ENCODE measurements around the gene PRR33. TPM values are rescaled to one million over a fixed set of nuclear protein-coding genes. Genes with fewer than 3 reads are reported as not detected.
"Not testable (repeated sequence)": the region's sequence is repeated elsewhere in the genome, so short reads cannot be mapped to it uniquely, and the experiment has no call there.

PRR33 gene
- total and polyA plus RNA-seq, 2 donors (not counting 1 experiment from before 2014, with no cell fraction given) = not detected

DNA sequence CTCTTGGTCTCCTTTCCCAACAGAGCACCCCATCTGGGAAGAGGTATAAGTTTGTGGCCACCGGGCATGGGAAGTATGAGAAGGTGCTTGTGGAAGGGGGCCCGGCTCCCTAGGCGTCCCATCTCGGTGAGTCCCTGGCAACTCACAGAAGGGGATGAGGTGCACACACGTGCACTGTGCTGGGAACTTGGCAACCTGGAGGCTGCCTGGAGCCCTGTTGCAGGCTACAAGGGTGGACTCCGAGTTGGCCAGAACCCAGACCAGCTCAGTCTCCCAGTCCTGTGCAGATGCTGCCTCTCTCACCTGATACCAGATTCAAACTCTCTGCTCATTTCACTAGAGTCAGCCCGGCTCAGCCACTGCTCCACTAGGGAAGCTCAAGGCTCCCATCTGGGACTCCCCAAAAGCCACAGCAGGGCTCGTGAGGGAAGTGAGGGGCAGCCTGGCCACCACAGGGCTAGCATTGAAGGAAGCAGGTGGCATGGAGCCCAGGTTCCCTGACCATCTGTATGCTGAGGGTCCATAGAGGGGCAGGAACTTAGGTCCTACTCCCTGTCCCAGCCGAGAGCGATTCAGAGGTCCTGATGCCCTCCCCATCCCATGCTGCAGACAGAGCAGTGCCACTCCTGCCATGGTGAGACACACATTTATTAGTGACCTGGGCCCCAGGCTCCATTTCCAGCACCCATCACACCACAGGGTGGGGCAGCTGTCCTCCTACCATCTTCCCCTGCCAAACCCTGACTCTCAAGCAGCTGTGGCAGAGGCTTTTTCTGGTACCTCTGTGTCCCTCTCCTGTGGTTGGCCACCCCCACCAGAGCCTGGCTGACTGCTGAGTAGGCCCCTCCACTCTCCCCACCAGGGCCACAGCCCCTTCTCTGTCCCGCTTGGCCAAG, 4.0 kb downstream of the PRR33 start:
- Histone ChIP-seq H3K9ac (ENCODE audit: insufficient read depth, low read length) (no peak overlapping the region), H3K9me3 (ENCODE audit: control insufficient read depth, insufficient read depth, low read depth, low read length) (no peaks in the 10 kb centered on the region), H3K4me2 (ENCODE audit: extremely low read depth, insufficient read depth, low read length) (no peak overlapping the region), H3K4me3 (replicated peaks in 1 of 4; ENCODE audit: control extremely low read depth in 1 of 4, insufficient read depth in 1 of 4, low read depth in 3 of 4, low read length in 4 of 4) (no peak overlapping the region), H3K27me3 (ENCODE audit: control insufficient read depth, insufficient read depth, low read length) (peaks cover 5% of the 10 kb centered on the region), H3K36me3 (ENCODE audit: control insufficient read depth, insufficient read depth, low read length) (no peaks in the 10 kb centered on the region), H3K4me1 (ENCODE audit: control insufficient read depth, extremely low read depth, insufficient read depth, low read length) (no peaks in the 10 kb centered on the region), H4K20me1 (ENCODE audit: control insufficient read depth, extremely low read depth, insufficient read depth, low read length) (no peaks in the 10 kb centered on the region), H3K27ac (ENCODE audit: insufficient read depth, low read length) (no peak overlapping the region), H3K79me2 (ENCODE audit: control insufficient read depth, insufficient read depth, low read length) (no peaks in the 10 kb centered on the region), H2AFZ (ENCODE audit: low read length) (no peak overlapping the region)
- no peak for DNase-seq (ENCODE audit: low read depth in 2 of 2)
- TF ChIP-seq, protein P1, sequence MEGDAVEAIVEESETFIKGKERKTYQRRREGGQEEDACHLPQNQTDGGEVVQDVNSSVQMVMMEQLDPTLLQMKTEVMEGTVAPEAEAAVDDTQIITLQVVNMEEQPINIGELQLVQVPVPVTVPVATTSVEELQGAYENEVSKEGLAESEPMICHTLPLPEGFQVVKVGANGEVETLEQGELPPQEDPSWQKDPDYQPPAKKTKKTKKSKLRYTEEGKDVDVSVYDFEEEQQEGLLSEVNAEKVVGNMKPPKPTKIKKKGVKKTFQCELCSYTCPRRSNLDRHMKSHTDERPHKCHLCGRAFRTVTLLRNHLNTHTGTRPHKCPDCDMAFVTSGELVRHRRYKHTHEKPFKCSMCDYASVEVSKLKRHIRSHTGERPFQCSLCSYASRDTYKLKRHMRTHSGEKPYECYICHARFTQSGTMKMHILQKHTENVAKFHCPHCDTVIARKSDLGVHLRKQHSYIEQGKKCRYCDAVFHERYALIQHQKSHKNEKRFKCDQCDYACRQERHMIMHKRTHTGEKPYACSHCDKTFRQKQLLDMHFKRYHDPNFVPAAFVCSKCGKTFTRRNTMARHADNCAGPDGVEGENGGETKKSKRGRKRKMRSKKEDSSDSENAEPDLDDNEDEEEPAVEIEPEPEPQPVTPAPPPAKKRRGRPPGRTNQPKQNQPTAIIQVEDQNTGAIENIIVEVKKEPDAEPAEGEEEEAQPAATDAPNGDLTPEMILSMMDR (conservative IDR thresholded peaks at IDR 0.05 in 1 of 2, IDR thresholded peaks at IDR 0.05 in 1 of 2; ENCODE audit: low read depth in 1 of 2, low read length in 2 of 2) = no peak
- no peak for TF ChIP-seq EZH2 (IDR thresholded peaks at IDR 0.05; ENCODE audit: low read length, missing control alignments)

DNA sequence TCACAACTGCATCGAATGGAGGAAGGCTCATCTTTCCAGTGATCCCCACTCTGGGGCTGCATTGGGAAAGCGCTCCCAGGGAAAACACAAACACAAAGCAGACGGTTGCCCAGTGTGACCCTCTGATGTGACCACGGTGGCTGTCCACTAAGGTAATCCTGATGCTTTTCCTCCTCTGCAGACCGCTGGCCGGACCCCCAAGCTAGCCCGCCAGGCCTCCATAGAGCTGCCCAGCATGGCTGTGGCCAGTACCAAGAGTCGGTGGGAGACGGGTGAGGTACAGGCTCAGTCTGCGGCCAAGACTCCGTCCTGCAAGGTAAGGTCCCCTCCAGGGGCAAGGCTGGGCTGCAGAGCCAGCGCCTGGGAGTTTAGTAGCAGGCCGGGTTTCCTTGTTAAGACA, 5.1 kb downstream of the PRR33 start:
- not testable (repeated sequence) for H3K9ac ChIP-seq (ENCODE audit: insufficient read depth, low read length); H3K9me3 ChIP-seq (ENCODE audit: control insufficient read depth, insufficient read depth, low read depth, low read length); H2AFZ ChIP-seq (ENCODE audit: low read length); H3K27me3 ChIP-seq (ENCODE audit: control insufficient read depth, insufficient read depth, low read length); H4K20me1 ChIP-seq (ENCODE audit: control insufficient read depth, extremely low read depth, insufficient read depth, low read length); H3K79me2 ChIP-seq (ENCODE audit: control insufficient read depth, insufficient read depth, low read length); H3K4me2 ChIP-seq (ENCODE audit: extremely low read depth, insufficient read depth, low read length); H3K4me1 ChIP-seq (ENCODE audit: control insufficient read depth, extremely low read depth, insufficient read depth, low read length); H3K27ac ChIP-seq (ENCODE audit: insufficient read depth, low read length); DNase-seq (ENCODE audit: low read depth in 2 of 2); H3K4me3 ChIP-seq (replicated peaks in 1 of 4; ENCODE audit: control extremely low read depth in 1 of 4, insufficient read depth in 1 of 4, low read depth in 3 of 4, low read length in 4 of 4); H3K36me3 ChIP-seq (ENCODE audit: control insufficient read depth, insufficient read depth, low read length)

DNA sequence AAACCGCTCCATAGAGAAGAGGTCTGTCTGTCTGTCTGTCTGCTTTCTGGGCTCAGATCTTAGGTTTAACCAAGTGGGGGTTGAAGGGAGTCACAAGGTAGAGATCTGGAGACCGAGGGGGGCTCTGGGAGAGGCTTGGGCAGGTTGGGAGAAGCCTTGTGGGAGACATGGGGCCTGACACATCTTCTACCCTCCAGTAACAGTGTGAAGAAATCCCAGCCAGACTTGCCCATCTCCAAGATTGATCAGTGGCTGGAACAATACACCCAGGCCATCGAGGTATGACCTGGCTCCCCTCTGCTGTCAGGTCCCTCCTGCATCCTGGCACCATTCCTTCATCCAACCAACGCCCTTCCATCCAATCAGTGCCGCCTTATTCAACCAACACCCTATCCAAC, 7.4 kb downstream of the PRR33 start:
- H2AFZ ChIP-seq (ENCODE audit: low read length) = no peak overlapping the region
- no peak overlapping the region for H3K4me2 ChIP-seq (ENCODE audit: extremely low read depth, insufficient read depth, low read length)
- H3K79me2 ChIP-seq (ENCODE audit: control insufficient read depth, insufficient read depth, low read length) = no peaks in the 10 kb centered on the region
- H3K27me3 ChIP-seq (ENCODE audit: control insufficient read depth, insufficient read depth, low read length) = peaks cover 5% of the 10 kb centered on the region
- H3K27ac ChIP-seq (ENCODE audit: insufficient read depth, low read length) = no peak overlapping the region
- no peaks in the 10 kb centered on the region for H4K20me1 ChIP-seq (ENCODE audit: control insufficient read depth, extremely low read depth, insufficient read depth, low read length)
- H3K36me3 ChIP-seq (ENCODE audit: control insufficient read depth, insufficient read depth, low read length) = no peaks in the 10 kb centered on the region
- no peaks in the 10 kb centered on the region for H3K9me3 ChIP-seq (ENCODE audit: control insufficient read depth, insufficient read depth, low read depth, low read length)
- H3K4me3 ChIP-seq (replicated peaks in 1 of 4; ENCODE audit: control extremely low read depth in 1 of 4, insufficient read depth in 1 of 4, low read depth in 3 of 4, low read length in 4 of 4) = no peak overlapping the region
- TF ChIP-seq, protein P1 (conservative IDR thresholded peaks at IDR 0.05 in 1 of 2, IDR thresholded peaks at IDR 0.05 in 1 of 2; ENCODE audit: low read depth in 1 of 2, low read length in 2 of 2) = no peak
- H3K4me1 ChIP-seq (ENCODE audit: control insufficient read depth, extremely low read depth, insufficient read depth, low read length) = no peaks in the 10 kb centered on the region
- H3K9ac ChIP-seq (ENCODE audit: insufficient read depth, low read length) = no peak overlapping the region
- DNase-seq (ENCODE audit: low read depth in 2 of 2) = no peak

Data from fibroblast of lung (primary cell).